Measurements from ENCODE around the gene BMPR1A.

GRCh38 chr10:86914734-86915133, 158.3 kb downstream of the BMPR1A start:
- TF ChIP-seq CTCF (IDR thresholded peaks at IDR 0.05) = no peak
- TF ChIP-seq EP300 (IDR thresholded peaks at IDR 0.05) = no peak
